Neural progenitor cell (in vitro differentiated cells): Measurements from ENCODE around the gene KCTD10. TPM values are rescaled to one million over a fixed set of nuclear protein-coding genes. Genes with fewer than 3 reads are reported as not detected.
A peak's percentile ranks its signal among the peaks of the same experiment; 100 is the strongest.

ENCODE experiments used
- DNase-seq: peaks from one replicate; pipeline ENCODE4 v3.0.0-alpha.2; 2016; ENCODE audit warnings: low spot score
- H2AFZ ChIP-seq: fragments of 200-600 bp; sonication (generic); replicated peaks from 2 replicates; pipeline ENCODE4 v1.6.1; 2016; ENCODE audit warnings: antibody characterized with exemption
- H3F3A ChIP-seq: fragments of 200-600 bp; sonication (generic); 2 replicates; pipeline ENCODE4 v1.6.1; 2016; ENCODE audit warnings: antibody characterized with exemption, low read depth
- H3K27ac ChIP-seq: fragments of 200-600 bp; sonication (generic); 2 replicates; pipeline ENCODE4 v1.5.1; 2016; ENCODE audit warnings: mild to moderate bottlenecking
- H3K27me3 ChIP-seq: fragments of 200-600 bp; sonication (generic); 2 replicates; pipeline ENCODE4 v1.6.1; 2016; ENCODE audit warnings: mild to moderate bottlenecking, moderate library complexity
- H3K36me3 ChIP-seq: fragments of 200-600 bp; sonication (generic); 2 replicates; pipeline ENCODE4 v1.5.1; 2016
- H3K4me1 ChIP-seq: fragments of 200-600 bp; sonication (generic); 2 replicates; pipeline ENCODE4 v1.6.1; 2016; ENCODE audit warnings: mixed run types
- H3K4me2 ChIP-seq: fragments of 200-600 bp; sonication (generic); 2 replicates; pipeline ENCODE4 v1.6.1; 2016
- H3K4me3 ChIP-seq: fragments of 200-600 bp; sonication (generic); 2 replicates; pipeline ENCODE4 v1.5.1; 2016
- H3K79me2 ChIP-seq: fragments of 200-600 bp; sonication (generic); 2 replicates; pipeline ENCODE4 v1.6.1; 2016; ENCODE audit warnings: low read depth
- H3K9ac ChIP-seq: fragments of 200-600 bp; sonication (generic); 2 replicates; pipeline ENCODE4 v1.6.1; 2016
- H3K9me3 ChIP-seq: fragments of 200-600 bp; sonication (generic); 2 replicates; pipeline ENCODE4 v1.5.1; 2016; ENCODE audit warnings: low read depth
- H4K20me1 ChIP-seq: fragments of 200-600 bp; sonication (generic); 2 replicates; pipeline ENCODE4 v1.6.1; 2016; ENCODE audit warnings: low read depth
- H3K27ac Mint-ChIP-seq: 3 replicates; pipeline ENCODE4 v1.8.0; 2021; ENCODE audit warnings: mixed read lengths
- H3K27me3 Mint-ChIP-seq: 2 replicates; pipeline ENCODE4 v1.8.0; 2022; ENCODE audit warnings: low read depth, mild to moderate bottlenecking, inconsistent platforms, moderate library complexity, mixed read lengths; ENCODE audit not compliant: insufficient read depth
- H3K36me3 Mint-ChIP-seq: 3 replicates; pipeline ENCODE4 v1.8.0; 2021; ENCODE audit warnings: mixed read lengths
- H3K4me1 Mint-ChIP-seq: 3 replicates; pipeline ENCODE4 v1.8.0; 2021; ENCODE audit warnings: mixed read lengths
- H3K4me3 Mint-ChIP-seq: 3 replicates; pipeline ENCODE4 v1.8.0; 2021; ENCODE audit warnings: mild to moderate bottlenecking, moderate library complexity, mixed read lengths
- H3K9me3 Mint-ChIP-seq: 3 replicates; pipeline ENCODE4 v1.8.0; 2020; ENCODE audit warnings: mixed read lengths
- CTCF ChIP-seq: fragments of 200-600 bp; sonication (generic); IDR thresholded peaks from 2 replicates; pipeline ENCODE4 v1.5.1; 2017; ENCODE audit warnings: antibody characterized with exemption, mild to moderate bottlenecking
- EZH2 ChIP-seq: fragments of 200-600 bp; sonication (generic); IDR thresholded peaks from 2 replicates; pipeline ENCODE4 v1.6.1; 2017; ENCODE audit warnings: antibody characterized with exemption, mild to moderate bottlenecking, moderate library complexity
- EZH2phosphoT487 ChIP-seq: fragments of 200-600 bp; sonication (generic); IDR thresholded peaks from 2 replicates; pipeline ENCODE4 v1.6.1; 2017; ENCODE audit warnings: antibody characterized with exemption
- total RNA-seq: library from RNA; depleted of rRNA; stranded (reverse); fragments of >200 nt; gene quantifications from 2 replicates; pipeline ENCODE4 v1.2.3, GENCODE V29; 2015; ENCODE audit warnings: low replicate concordance

The KCTD10 gene
- total RNA-seq, 1 donor from 2014 or later, result 57.5 TPM

- Histone ChIP-seq H3K79me2 (peaks cover 92% of the 10 kb centered on the region), H3K27ac (no peak overlapping the region), H3K9ac (no peak overlapping the region), H3K4me2 (no peak overlapping the region), H4K20me1 (peaks cover 77% of the 10 kb centered on the region), H3K27me3 (no peaks in the 10 kb centered on the region), H3K9me3 (no peaks in the 10 kb centered on the region), H2AFZ (no peak overlapping the region), H3K4me1 (peaks cover 7% of the 10 kb centered on the region), H3K36me3 (no peaks in the 10 kb centered on the region), H3F3A (no peaks in the 10 kb centered on the region), H3K4me3 (no peak overlapping the region)
- Mint-ChIP-seq H3K27ac (peak overlapping the region; percentile 13), H3K27me3 (peaks cover 6% of the 10 kb centered on the region), H3K4me3 (no peak overlapping the region), H3K4me1 (peaks cover 39% of the 10 kb centered on the region), H3K36me3 (peaks cover 12% of the 10 kb centered on the region), H3K9me3 (no peaks in the 10 kb centered on the region)
- no peak for TF ChIP-seq EZH2
- DNase-seq, result no peak
These were observed 4.1 kb downstream of the KCTD10 start for GRCh38 chr12:109473006-109473405.

GRCh38 chr12:109469517-109469916 is 7.6 kb downstream of the KCTD10 start:
- Histone ChIP-seq H3K4me2 (no peak overlapping the region), H3K9ac (no peak overlapping the region), H3K4me1 (no peaks in the 10 kb centered on the region), H2AFZ (no peak overlapping the region), H3F3A (no peaks in the 10 kb centered on the region), H3K36me3 (no peaks in the 10 kb centered on the region), H3K9me3 (no peaks in the 10 kb centered on the region), H3K27me3 (no peaks in the 10 kb centered on the region), H3K79me2 (peaks cover 85% of the 10 kb centered on the region), H3K4me3 (no peak overlapping the region), H4K20me1 (peaks cover 88% of the 10 kb centered on the region), H3K27ac (no peak overlapping the region)
- Mint-ChIP-seq H3K36me3 (peaks cover 25% of the 10 kb centered on the region), H3K27ac (no peak overlapping the region), H3K4me3 (no peak overlapping the region), H3K27me3 (peaks cover 2% of the 10 kb centered on the region), H3K4me1 (peaks cover 43% of the 10 kb centered on the region), H3K9me3 (no peaks in the 10 kb centered on the region)
- no peak for DNase-seq
- TF ChIP-seq EZH2, result no peak

- Histone ChIP-seq H3K4me2 (no peak overlapping the region), H2AFZ (no peak overlapping the region), H3K4me3 (no peak overlapping the region), H3K4me1 (peaks cover 8% of the 10 kb centered on the region), H3K9ac (no peak overlapping the region), H3K27me3 (no peaks in the 10 kb centered on the region), H3K36me3 (no peaks in the 10 kb centered on the region), H3K9me3 (no peaks in the 10 kb centered on the region), H4K20me1 (peaks cover 90% of the 10 kb centered on the region), H3K27ac (no peak overlapping the region), H3F3A (no peaks in the 10 kb centered on the region), H3K79me2 (peaks cover 78% of the 10 kb centered on the region)
- Mint-ChIP-seq H3K27me3 (peaks cover 2% of the 10 kb centered on the region), H3K36me3 (peaks cover 25% of the 10 kb centered on the region), H3K27ac (no peak overlapping the region), H3K4me1 (peaks cover 54% of the 10 kb centered on the region), H3K9me3 (no peaks in the 10 kb centered on the region), H3K4me3 (no peak overlapping the region)
- no peak for DNase-seq
- no peak for TF ChIP-seq EZH2phosphoT487
- no peak for TF ChIP-seq CTCF
- TF ChIP-seq EZH2, result no peak
These were observed 9.0 kb downstream of the KCTD10 start for GRCh38 chr12:109467978-109468676.

- Mint-ChIP-seq H3K27me3 (peaks cover 4% of the 10 kb centered on the region), H3K27ac (no peak overlapping the region), H3K9me3 (no peaks in the 10 kb centered on the region), H3K4me1 (peaks cover 67% of the 10 kb centered on the region), H3K36me3 (peaks cover 25% of the 10 kb centered on the region), H3K4me3 (no peak overlapping the region)
- peaks cover 78% of the 10 kb centered on the region for H3K79me2 ChIP-seq
- H2AFZ ChIP-seq, result no peak overlapping the region
- H3K27me3 ChIP-seq, result no peaks in the 10 kb centered on the region
- no peak overlapping the region for H3K4me2 ChIP-seq
- no peak overlapping the region for H3K9ac ChIP-seq
- H3F3A ChIP-seq, result no peaks in the 10 kb centered on the region
- H3K4me1 ChIP-seq, result peaks cover 16% of the 10 kb centered on the region
- H4K20me1 ChIP-seq, result peaks cover 90% of the 10 kb centered on the region
- no peak for DNase-seq
- no peaks in the 10 kb centered on the region for H3K36me3 ChIP-seq
- no peaks in the 10 kb centered on the region for H3K9me3 ChIP-seq
- H3K27ac ChIP-seq, result no peak overlapping the region
- no peak overlapping the region for H3K4me3 ChIP-seq
- TF ChIP-seq EZH2 (no peak), EZH2phosphoT487 (no peak), CTCF (no peak)
These were observed 10.3 kb downstream of the KCTD10 start for GRCh38 chr12:109466821-109467220.
